ENCODE results near the gene GNG10.
A peak's percentile ranks its signal among the peaks of the same experiment; 100 is the strongest.
"Not testable (repeated sequence)": the region's sequence is repeated elsewhere in the genome, so short reads cannot be mapped to it uniquely, and the experiment has no call there.

The GNG10 gene

DNA sequence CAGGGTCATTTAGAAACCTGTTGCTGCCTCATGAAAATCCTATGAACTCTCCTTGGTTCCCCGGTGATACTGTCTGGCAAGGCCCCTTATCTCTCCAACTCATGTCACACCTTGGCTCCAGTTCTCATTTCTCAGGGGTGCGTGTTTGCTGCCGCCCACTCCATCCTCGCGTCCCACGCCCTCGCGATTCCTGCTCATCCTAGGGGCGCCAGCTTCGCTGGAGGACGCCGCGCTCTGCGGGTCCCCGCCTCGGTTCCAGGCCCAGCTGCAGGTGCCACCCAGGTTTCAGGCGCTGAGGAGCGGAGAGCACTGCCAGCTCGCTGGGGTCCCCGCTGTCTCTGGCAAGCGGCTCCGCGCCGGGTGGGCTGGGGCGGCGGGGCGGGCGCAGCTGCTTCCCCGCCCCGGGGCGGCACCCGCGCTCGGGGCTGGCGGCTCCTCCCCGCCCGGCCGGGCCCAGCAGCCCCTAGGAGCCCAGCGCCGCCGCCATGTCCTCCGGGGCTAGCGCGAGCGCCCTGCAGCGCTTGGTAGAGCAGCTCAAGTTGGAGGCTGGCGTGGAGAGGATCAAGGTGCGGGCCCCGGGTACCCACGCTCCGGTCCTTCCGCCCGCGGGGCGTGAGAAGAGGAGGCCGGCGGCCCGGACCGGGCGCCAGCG, at the start of gene GNG10:
Gene GNG10, plus strand, starts transcription at position 456 of the 652 bp plus-strand sequence. Its CDS starts 30 bp downstream, at position 486.
- peak; percentile 20 for DNase-seq

DNA sequence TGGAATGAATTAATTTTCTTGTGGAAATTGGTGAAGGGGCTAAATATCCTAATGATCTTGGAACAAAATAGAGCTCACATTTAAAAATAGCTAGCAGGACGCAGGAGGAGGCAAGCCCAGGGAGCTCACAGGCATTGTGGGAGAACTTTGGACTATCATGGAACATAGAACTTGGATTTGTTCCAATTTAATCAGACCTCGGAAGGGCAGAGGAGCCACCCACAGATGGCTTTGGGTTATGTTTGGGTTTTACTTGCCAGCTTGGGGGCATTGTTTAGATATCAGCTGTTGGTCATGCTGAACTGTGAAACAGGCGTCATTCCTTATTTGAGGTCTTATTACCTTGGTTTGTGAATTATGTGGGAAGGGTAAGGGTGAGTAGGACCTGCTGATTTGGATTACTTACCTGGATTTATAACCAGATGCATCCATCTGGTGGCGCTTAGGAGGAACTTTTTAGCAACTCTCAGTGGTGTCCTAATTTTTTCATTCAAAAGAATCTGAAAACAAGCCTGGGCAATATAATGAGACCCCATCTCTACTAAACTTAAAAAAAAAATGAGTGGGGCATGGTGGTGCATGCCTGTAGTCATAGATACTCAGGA, 47.9 kb upstream of the GNG10 start:
- DNase-seq = no peak

DNA sequence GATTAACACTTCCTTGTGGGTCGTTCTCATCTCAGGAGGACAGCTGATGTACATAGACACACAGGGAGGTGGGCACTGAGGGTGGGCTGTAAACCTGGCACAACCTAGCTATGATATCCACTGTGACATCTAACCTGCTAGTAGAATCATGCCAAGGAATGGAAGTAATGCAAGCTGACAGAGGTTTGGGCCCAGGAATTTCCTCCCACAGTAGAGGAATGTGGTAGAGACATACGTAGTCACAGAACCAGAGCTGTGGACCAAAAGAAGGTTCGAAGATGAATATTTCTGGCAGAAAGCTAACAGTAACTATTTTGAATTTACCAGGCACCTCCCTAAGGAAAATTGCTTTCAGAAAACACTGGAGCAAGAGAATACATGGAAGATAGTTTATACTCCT, 45.5 kb upstream of the GNG10 start:
- no peak for DNase-seq

DNA sequence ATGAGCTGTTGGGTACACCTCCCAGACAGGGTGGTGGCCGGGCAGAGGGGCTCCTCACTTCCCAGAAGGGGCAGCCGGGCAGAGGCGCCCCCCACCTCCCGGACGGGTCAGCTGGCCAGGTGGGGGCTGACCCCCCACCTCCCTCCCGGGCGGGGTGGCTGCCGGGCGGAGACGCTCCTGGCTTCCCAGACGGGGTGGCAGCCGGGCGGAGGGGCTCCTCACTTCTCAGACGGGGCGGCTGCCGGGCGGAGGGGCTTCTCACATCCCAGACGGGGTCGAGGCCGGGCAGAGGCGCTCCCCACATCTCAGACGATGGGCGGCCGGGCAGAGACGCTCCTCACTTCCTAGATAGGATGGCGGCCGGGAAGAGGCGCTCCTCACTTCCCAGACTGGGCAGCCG, 44.1 kb upstream of the GNG10 start:
- not testable (repeated sequence) for DNase-seq

DNA sequence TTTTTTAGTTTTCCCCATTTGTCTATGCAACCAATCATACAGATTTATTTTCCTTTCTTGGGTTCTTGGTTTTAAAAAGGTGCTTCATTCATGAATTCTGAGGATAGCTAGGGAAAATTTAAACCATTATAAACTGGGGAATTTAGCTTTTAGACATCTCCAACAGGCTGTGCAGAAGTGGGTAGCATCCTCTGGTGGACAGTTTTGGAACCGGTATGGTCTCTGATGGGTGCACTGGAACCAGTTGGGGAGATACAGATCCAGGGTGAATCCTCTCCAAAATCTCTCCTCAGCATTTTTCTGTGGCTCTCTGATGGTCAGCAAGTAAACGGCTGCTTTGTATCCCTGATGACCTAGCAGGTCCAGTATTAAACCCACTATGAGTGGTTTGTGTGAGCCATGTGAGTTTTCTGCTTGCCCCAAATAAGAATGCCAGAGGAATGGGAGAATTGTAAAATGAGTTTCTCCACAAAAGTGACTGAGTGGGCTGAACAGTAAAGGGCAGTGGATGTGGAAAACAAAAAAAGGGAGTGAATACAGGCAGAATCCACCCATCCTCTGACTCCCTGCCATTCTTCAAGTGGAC, 39.4 kb upstream of the GNG10 start:
- no peak for DNase-seq

DNA sequence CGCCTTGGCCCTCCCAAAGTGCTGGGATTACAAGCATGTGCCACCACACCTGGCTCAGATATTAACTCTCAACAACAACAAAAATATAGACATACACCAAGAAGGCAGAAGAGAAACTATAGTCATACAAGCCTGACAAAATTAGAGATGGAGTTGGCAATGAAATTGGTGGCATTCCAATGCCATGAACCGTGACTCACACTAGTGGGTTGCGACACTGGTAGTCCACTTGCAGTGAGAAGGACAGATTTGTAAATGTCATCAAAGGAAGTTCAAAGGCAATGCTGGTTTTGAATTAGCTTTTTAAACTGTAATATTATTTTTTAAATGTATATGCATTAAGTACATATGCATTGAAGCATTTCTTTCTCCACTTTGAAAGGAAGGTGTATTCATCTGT, 38.8 kb upstream of the GNG10 start:
- DNase-seq = no peak

DNA sequence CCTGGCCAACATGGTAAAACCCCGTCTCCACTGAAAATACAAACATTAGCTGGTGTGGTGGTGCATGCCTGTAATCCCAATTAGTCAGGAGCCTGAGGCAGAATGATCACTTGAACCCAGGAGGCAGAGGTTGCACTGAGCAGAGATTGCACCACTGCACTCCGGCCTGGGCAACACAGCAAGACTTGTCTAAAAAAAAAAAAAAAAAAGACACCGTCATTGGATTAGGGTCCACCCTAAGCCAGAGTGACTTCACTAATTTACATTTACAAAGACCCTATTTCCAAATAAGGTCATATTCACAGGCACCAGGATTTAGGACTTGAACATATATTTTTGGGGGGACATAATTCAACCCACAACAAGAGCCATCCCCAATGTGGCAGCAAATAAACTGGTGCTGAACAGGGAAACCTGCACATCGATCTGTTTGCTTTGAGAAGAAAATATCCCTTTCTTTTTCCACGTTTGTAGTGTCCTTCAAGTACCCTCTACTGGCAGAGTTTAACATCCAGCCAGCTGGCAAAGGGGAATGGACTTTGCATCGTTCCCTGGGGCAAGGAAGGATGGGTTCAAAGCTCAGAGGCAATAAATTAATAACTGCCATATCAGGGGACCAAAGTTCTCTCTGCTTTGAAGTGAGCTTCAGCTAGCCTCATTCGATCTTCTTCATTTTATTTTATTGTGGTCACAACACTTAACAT, 34.0 kb upstream of the GNG10 start:
- no peak for DNase-seq

DNA sequence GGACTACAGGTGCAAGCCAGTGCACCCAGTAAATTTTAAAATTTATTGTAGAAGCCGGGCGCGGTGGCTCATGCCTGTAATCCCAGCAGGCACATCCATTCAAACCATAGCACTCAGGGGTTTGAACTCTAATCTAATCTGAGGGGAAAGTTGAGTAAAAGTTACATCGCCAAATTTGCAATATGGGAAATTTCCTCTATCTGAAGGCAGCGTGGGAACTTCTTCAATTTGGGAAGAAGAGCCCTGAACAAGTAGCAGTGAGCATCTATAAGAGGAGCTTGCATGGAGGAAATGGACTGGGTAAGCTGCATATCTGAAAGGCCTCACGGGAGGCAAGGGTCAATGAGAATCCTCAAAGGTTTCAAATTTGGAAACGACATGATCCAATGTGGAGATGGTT, 33.0 kb upstream of the GNG10 start:
- no peak for DNase-seq

DNA sequence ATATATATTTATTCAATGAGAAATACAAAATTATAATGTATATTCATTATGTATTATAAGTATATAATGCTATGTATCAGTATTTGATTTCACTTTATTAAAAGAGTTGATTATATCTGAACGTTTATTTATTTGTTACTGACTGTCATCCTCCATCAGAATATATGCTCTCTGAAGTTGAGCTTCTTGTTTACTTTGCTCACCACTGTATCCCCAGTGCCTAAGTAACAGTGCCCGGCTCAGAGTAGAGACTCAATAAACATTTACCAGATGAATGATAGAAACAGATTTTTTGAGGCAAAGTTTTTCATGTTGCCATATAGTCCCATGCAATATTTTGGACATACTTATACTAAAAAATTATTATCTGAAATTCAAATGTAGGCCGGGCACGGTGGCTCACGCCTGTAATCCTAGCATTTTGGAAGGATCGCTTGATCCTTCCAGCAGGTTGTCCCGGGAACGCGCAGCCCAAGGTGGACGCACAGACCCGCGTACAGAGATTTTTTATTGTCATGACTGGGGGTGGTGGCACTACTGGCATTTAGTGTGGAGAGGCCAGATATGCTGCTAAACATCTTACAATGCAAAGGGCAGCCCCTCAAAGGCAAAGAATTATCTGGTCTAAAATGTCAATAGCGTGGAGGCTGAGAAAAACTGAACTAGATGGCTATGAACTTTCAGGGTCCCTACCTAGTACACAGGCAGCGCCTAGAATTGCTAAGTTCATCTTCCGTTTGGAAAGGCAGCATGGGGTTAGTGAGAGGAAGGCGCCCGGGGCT, 31.0 kb upstream of the GNG10 start:
- DNase-seq = no peak

DNA sequence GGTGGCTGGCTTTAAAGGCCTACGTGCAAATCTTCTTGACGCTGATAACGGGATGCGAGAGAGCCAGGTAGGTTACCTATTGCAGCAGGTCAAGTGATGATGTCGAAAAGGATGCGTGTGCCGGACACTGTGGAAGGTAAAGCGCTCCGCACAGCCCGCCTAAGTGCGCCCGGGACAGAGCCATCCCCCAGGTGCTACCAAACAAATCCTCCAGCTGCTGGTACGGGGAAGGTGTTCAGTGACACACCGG, 30.5 kb upstream of the GNG10 start:
- DNase-seq = no peak

DNA sequence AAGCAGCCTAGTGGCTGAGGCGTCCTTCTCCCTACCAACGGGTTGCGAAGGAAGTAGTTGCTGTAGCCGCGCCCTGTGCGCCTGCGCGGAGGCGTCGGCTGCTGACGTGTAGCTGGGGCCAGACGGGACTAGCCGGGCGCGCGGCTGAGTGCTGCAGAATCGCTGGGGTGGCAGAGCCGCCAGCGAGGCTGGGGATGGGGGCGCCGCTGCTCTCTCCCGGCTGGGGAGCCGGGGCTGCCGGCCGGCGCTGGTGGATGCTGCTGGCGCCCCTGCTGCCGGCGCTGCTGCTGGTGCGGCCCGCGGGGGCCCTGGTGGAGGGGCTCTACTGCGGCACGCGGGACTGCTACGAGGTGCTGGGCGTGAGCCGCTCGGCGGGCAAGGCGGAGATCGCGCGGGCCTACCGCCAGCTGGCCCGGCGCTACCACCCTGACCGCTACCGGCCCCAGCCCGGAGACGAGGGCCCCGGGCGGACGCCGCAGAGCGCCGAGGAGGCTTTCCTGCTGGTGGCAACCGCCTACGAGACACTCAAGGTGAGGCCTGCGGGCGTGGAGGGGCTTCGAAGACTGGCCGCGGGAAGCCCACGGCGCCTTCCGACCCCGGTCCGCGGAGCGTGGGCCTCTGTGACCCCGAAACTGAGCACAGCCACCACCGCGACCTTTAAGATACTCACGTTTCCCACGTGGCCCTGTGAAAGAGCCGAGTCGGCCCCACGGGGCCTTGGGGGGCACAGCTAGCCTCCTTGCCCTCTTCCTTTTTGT, 30.0 kb upstream of the GNG10 start, which contains the start of gene DNAJC25:
Gene DNAJC25, plus strand, starts transcription at position 121 of the 758 bp plus-strand sequence. Its CDS starts 74 bp downstream, at position 195.
- peak; percentile 98 for DNase-seq

DNA sequence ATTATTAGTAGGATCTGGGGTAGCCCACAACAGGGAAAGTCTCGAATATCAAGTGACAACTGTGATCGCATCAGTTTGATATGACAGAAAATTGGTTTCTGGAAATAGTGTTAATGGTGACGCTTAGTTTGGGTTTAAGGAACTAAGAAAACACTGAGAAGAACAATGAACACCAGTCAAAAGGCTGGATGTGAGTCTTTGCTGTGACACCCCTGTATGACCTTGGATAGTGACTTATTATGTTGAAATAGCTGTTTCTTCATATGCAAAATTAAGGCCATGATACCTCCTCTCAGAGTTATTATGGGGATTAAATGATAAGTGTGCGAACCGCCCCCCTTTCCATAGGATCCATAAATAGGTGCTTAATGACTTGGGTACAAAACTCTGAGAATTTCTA, 29.3 kb upstream of the GNG10 start:
- DNase-seq = no peak

DNA sequence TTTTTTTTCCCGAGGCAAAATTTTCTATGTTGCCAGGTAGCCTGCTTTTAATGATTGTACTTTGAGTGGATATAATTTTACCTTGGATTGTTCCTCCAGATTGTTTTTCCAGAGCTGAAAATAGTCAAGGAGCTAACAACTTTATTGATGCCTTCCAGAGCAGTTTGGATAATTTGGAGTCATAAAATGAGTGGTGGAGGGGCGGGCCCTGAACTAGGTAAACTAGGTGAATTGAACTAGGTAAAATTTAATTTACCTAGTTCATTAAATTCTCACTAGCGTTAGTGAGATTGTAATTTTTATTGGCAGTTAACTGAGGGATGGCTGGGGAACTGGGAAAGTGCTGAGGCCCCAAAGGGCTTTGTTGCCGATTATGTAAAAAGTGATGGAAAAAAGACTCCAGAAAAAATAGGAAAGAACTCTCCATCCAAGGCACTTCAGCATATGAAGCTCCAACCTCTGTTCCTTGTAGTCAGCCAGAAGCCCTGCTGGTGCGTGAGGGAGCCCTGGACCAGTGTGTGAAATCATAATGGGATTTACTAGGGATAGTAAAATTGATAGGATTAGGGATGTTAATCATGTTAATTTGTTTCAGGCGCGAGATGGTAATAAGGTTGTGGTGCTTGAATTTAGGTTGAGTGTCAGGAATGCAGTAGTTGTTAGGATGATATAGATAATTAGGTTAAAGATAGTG, 28.6 kb upstream of the GNG10 start:
- no peak for DNase-seq

DNA sequence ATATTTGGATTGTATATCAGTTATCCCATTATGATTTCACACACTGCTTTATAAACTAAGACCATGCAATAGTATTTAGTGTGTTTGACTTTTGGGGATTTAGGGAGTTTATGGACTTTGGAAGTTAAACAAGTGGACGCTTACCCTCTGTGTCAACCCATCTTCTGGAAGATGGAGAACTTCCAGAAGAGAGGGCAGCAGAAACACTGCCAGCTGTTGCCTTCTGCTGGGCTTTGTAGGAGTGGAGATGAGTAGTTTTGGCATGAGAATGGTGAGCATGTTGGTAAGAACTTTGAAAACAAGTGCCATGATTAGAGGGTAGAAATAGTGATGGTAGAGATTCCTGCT, 28.0 kb upstream of the GNG10 start:
- no peak for DNase-seq

DNA sequence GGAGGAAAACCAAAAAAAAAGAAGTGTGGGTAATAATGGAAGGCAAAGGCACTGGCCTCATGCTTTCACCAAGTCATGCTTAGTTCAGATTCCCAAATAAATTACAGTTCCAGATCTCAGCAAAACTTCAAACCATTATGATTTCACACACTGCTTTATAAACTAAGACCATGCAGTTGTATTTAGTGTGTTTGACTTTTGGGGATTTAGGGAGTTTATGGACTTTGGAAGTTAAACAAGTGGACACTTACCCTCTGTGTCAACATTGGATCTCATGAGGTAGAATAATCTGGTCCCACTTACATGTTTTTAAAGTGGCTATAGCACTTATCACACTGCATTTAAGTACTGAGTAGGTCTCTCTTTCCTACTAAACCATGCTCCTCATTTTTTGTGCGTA, 26.5 kb upstream of the GNG10 start:
- no peak for DNase-seq

DNA sequence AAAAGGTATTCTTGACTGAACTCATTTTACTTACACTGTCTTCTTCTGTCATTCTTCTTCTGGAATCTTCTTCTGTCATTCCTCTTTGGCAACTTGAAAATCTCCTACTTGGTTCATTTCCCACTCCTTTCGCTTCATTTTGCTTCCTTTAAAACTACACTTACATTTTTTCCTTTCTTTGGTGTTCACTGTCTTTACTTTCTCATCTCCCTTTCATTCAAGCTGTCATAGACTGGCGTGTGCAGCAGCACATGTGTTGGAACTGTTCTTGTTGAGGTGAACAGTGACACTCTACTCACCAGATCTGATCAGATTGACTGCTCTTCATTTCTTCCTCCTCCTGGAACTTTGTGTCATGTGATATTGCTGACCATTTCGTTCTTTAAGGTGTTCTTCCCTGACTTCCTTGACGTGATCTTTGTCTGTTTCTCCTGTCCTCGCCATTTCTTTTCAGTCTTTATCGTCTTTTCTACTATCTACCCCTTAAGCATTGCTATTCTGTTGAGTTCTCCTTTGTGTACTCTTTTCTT, 23.9 kb upstream of the GNG10 start:
- no peak for DNase-seq

DNA sequence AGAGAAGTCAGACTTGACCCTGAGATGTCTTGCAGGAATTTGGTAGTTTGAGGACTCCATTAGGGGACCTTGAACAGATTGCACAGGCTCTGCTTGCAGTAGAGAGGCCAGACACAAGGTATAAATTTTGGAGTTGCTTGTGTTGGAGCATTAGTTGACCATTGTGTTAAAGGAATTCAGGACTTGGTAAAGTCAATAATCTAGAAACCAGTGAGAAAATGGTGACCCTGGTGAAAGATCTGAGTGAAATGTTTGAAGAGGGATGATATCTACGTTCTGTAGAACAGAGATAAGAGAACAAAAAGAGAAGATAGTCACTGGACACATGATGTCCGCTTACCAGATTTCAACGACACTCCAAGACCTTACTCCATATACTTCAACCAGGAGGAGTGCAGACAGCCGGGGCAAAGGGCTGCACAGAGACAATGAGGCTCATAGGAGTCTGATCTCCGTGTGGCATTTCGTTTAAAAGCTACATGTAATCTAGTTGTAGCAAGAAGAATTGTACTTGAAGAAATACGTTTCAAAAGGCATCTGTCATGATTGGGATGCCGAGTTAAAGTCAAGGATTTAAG, 17.1 kb upstream of the GNG10 start:
- DNase-seq = no peak

DNA sequence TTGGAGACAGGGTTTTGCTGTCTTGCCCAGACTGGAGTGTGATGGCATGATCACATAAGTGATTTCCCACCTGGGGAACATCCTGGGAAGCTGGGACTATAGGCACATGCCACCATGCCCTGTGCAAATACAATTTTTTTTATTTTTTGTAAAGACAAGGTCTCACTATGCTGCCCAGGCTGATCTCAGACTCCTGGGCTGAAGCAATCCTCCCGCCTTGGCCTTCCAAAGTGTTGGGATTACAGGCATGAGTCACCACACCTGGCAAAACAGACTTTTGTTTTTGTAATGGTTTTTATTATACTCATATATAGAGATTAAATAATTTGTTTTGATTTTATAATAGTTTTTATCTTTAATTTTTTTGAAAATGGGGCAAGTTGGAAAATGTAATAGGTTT, 15.6 kb upstream of the GNG10 start:
- no peak for DNase-seq

DNA sequence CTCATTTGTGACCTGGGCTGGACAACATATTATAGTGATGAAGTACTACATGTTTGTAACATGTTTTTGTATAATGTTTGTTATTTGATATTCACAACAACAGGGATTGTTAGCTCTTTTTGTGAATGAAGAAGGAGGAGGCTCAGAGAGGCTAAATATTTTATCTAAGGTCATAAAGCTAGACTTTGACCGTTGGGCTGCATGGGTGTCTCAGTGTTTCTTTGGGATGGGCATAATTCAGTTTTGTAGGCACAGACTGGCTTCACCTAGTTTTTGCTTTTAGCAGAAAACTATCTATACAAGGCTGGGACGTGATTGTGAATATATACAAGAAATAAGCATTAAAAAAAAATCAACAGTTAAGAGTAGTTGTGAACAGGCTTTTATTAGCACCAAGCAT, 15.0 kb upstream of the GNG10 start:
- no peak for DNase-seq

DNA sequence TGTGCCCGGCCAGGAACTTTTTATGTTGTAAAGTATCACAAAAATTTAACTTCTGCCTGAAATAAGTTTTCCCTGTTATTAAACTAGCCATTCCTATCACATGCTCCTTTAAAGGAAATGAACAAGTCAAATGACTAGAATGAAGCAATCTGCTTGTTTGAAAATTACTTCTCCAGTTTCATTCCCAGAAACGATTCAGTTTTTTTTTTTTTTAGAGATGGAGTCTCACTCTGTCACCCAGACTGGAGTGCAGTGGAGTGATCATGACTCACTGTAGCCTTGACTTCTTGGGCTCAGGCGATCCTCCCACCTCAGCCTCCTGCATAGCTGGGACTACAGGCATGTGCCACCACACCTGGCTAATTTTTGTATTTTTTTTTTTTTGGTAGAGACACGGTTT, 13.3 kb upstream of the GNG10 start:
- no peak for DNase-seq

DNA sequence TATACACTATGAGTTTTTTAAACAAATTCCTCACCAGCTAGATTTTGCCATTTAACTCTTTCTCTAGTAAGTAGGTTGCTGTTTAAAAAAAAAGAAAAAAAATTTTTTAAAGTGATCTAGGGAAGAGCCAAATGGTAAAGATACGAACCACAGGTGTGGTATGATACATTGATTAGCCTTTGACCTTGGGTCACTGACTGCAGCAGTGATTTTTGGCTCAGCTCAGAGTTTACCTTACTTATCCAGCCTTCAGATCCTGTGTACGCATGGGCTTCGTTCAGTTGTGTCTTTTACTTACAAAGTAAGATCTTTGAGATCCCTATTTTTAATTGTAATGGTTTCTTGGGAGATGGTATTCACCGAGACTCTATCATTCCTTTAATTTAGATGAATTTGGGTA, 12.4 kb upstream of the GNG10 start:
- DNase-seq = no peak

DNA sequence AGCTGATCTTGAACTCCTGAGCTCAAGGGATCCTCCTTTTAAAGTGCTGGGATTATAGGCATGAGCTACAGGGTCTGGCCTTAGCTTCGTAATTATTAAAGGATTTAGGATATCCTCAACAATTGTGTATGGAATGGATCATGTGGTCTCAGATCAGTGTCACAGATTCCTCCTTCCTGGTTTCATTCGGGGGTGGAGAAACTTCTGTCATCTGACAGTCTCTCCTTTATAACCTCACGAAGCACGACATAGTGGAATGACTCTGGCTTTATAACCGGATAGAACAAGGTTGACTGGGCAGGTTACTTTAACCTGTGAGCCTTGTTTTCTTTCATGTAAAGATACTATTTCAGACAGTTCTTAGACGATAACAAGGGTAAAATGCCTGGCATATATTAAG, 4.4 kb upstream of the GNG10 start:
- no peak for DNase-seq
